Thoracic aorta (tissue), 2 donors: ENCODE data around the gene FAM193A. TPM values are rescaled to one million over a fixed set of nuclear protein-coding genes. Genes with fewer than 3 reads are reported as not detected.
A peak's percentile ranks its signal among the peaks of the same experiment; 100 is the strongest.
"Not testable (repeated sequence)": the region's sequence is repeated elsewhere in the genome, so short reads cannot be mapped to it uniquely, and the experiment has no call there.

ENCODE experiments used
- ATAC-seq: fragments of 150-250 bp; one replicate; pipeline ENCODE4 v1.8.0; 2017; ENCODE audit warnings: low read depth; ENCODE audit not compliant: insufficient number of reproducible peaks, low FRiP score
- DNase-seq: peaks from one replicate; pipeline ENCODE4 v3.0.0-alpha.2; 2020; ENCODE audit warnings: low spot score
- H3K27ac ChIP-seq, 2 donors: fragments of 200-600 bp; sonication (generic); 1 replicate in 1 of 2; 2 replicates in 1 of 2; pipeline ENCODE4 v1.5.1; 2016; ENCODE audit warnings: mild to moderate bottlenecking in 2 of 2, moderate library complexity in 2 of 2
- H3K27me3 ChIP-seq: fragments of 200-600 bp; sonication (generic); replicated peaks from 2 replicates; pipeline ENCODE4 v1.6.0; 2016; ENCODE audit warnings: mild to moderate bottlenecking; ENCODE audit not compliant: insufficient read depth
- H3K36me3 ChIP-seq: fragments of 200-600 bp; sonication (generic); one replicate; pipeline ENCODE4 v1.5.1; 2016
- H3K4me1 ChIP-seq, 2 donors: fragments of 200-600 bp; sonication (generic); 1 replicate in 1 of 2; 2 replicates in 1 of 2; pipeline versions ENCODE4 v1.5.1 to v1.6.0; 2016; ENCODE audit warnings: low read depth in 2 of 2, mild to moderate bottlenecking in 1 of 2; ENCODE audit not compliant: control insufficient read depth in 1 of 2
- H3K4me3 ChIP-seq: fragments of 200-600 bp; sonication (generic); 2 replicates; pipeline ENCODE4 v1.5.1; 2016; ENCODE audit warnings: mild to moderate bottlenecking
- H3K9me3 ChIP-seq: fragments of 200-600 bp; sonication (generic); 2 replicates; pipeline ENCODE4 v1.5.1; 2016
- CTCF ChIP-seq: fragments of 200-600 bp; sonication (generic); IDR thresholded peaks from one replicate; pipeline ENCODE4 v1.5.1; 2019; ENCODE audit warnings: antibody characterized with exemption
- total RNA-seq, 2 donors: library from RNA; depleted of rRNA; stranded (reverse); fragments of >200 nt; gene quantifications; one replicate each; pipeline versions ENCODE4 v1.1.0 to v1.2.3, GENCODE V29; 2016

FAM193A gene
- total RNA-seq, 2 donors from 2014 or later: 22.3 to 42.9 TPM

- no peak for TF ChIP-seq CTCF
- no peaks in the 10 kb centered on the region for H3K27me3 ChIP-seq
- H3K9me3 ChIP-seq: no peaks in the 10 kb centered on the region
- peaks cover 20% of the 10 kb centered on the region for H3K36me3 ChIP-seq
- DNase-seq: no peak
- no peak for ATAC-seq
- H3K4me3 ChIP-seq: no peak overlapping the region
- no peak overlapping the region for H3K27ac ChIP-seq
- peaks cover 3 to 20% of the 10 kb centered on the region in 2 donors for H3K4me1 ChIP-seq
These were observed 135.6 kb downstream of the FAM193A start for GRCh38 chr4:2672082-2672481.

GRCh38 chr4:2672700-2673099 is 136.3 kb downstream of the FAM193A start:
- no peak for ATAC-seq
- H3K27ac ChIP-seq: peak overlapping the region; percentile 4 to 22
- H3K4me3 ChIP-seq: no peak overlapping the region
- TF ChIP-seq CTCF: no peak
- H3K27me3 ChIP-seq: no peaks in the 10 kb centered on the region
- H3K36me3 ChIP-seq: peaks cover 20% of the 10 kb centered on the region
- H3K9me3 ChIP-seq: no peaks in the 10 kb centered on the region
- peaks cover 2 to 16% of the 10 kb centered on the region in 2 donors for H3K4me1 ChIP-seq
- DNase-seq: no peak

GRCh38 chr4:2673157-2673556 is 136.7 kb downstream of the FAM193A start:
- DNase-seq (no peak), ATAC-seq (no peak)
- H3K27ac ChIP-seq: peak overlapping the region in 1 of 2 donors; percentile 4
- peaks cover 20% of the 10 kb centered on the region for H3K36me3 ChIP-seq
- H3K4me3 ChIP-seq: no peak overlapping the region
- no peak for TF ChIP-seq CTCF
- H3K27me3 ChIP-seq: no peaks in the 10 kb centered on the region
- no peaks in the 10 kb centered on the region for H3K9me3 ChIP-seq
- H3K4me1 ChIP-seq: peaks cover 0 to 15% of the 10 kb centered on the region in 2 donors

- H3K27me3 ChIP-seq, H3K4me3 ChIP-seq, DNase-seq, ATAC-seq, H3K4me1 ChIP-seq, H3K27ac ChIP-seq, H3K9me3 ChIP-seq: not testable (repeated sequence)
- peaks cover 12% of the 10 kb centered on the region for H3K36me3 ChIP-seq
These were observed 143.3 kb downstream of the FAM193A start for GRCh38 chr4:2679762-2680161.

GRCh38 chr4:2684486-2684885 is 148.0 kb downstream of the FAM193A start:
- Histone ChIP-seq H3K4me1 (no peaks in the 10 kb centered on the region), H3K27ac (no peak overlapping the region), H3K9me3 (no peaks in the 10 kb centered on the region), H3K27me3 (no peaks in the 10 kb centered on the region), H3K4me3 (no peak overlapping the region), H3K36me3 (peaks cover 34% of the 10 kb centered on the region)
- DNase-seq (no peak), ATAC-seq (no peak)
- TF ChIP-seq CTCF: no peak

GRCh38 chr4:2685541-2685940 is 149.1 kb downstream of the FAM193A start:
- Histone ChIP-seq H3K9me3 (no peaks in the 10 kb centered on the region), H3K36me3 (peaks cover 34% of the 10 kb centered on the region), H3K27ac (no peak overlapping the region), H3K27me3 (no peaks in the 10 kb centered on the region), H3K4me1 (peaks cover 0 to 9% of the 10 kb centered on the region in 2 donors), H3K4me3 (no peak overlapping the region)
- ATAC-seq: no peak
- TF ChIP-seq CTCF: no peak
- no peak for DNase-seq
